ENCODE data around the gene COL15A1.
"Not testable (repeated sequence)": the region's sequence is repeated elsewhere in the genome, so short reads cannot be mapped to it uniquely, and the experiment has no call there.

COL15A1 gene

DNA sequence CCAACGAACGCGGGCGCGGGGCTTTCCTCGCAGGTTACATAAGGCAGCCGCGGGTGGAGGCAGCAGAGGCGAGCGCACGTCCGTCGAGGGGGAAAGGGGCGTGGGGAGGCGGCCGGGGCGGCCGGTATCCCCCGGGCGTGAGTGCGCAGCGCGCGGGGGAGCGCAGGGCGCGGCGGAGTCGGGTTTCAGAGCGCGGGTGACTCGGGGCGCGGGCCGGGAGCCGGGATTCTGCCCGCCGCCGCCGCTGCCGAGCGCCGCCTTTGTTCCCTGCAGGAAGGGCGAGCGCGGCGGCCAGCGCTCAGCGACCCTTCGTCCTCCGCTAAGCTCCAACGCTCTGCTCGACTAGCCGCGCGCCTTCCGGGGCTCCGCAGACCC is at the start of gene COL15A1:
COL15A1 (plus strand) TSS at position 226 of the 375 bp plus-strand sequence. CDS start 155 bp downstream, outside the sequence.
- DNase-seq (ENCODE audit: low read depth), result no peak

DNA sequence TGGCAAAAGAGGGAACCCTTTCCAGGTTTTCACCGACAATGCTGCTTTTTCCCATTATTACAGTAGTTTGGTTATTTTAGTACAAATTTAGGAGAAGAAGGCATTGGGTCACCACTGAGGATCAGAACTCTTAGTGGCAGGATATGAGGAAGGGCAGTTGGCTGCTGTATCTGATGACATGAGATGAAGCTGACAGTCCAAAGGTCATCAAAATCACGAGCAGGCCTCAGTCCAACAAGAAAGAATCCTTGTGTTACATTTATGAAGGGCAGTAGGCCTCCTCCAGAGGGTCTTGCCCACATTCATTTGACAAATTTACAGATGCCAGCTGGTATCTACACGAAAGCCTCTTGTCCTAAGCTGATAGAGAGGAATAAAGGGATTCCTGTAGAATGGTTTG is 49.5 kb upstream of the COL15A1 start:
- no peak for DNase-seq (ENCODE audit: low read depth)

DNA sequence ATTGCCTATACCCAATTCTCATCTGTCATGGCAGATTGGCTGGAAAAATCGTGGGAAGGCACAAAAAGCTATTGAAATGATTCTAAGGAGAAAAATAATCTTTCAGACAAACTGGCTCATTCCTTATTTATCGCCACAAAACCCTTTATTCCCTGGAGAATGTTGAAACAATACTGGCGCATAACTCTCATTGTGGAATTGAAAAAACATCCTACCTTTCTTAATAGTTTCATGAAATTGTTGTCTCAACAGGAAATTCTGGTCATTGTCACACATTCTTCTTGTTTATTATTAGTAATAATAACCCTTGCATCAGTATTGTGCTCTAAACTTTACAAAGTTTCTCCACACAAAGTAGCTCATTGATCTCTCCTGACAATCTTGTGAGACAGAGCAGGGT is 48.9 kb upstream of the COL15A1 start:
- DNase-seq (ENCODE audit: low read depth), result no peak

DNA sequence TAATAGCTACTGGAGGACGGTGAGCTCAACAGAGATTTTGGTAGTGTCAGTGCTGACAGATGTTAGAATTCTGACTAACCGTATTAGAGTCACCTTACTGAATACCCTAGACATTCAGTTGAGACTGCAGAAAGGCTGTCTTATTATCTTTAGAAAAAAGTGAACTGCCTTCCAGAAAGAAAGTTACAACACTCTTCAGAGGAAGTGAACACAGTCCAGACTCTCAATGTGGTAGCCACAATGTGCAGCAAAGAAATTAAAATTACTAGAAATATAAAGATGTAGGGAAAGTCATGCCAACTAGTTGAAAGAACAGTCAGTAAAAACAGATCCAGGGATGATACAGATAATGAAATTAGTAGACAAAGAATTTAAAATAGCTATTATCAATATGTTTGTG is 47.1 kb upstream of the COL15A1 start:
- no peak for DNase-seq (ENCODE audit: low read depth)

DNA sequence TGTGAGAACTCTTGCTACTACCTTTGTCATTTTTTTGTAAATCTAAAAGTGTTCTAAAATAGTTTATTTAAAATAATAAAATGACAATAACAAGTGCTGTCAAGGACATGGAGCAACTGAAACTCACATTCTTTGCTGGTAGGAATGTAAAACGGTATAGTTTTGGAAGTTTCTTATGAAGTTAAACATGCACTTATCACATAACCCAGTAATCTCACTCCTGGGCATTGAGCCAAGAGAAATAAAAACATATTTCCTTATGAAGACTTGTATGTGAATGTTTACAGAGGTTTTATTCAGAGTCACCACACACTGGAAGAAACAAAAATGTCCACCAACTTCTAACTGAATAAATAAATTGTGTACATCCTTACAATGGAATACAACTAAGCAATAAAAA is 46.0 kb upstream of the COL15A1 start:
- no peak for DNase-seq (ENCODE audit: low read depth)

DNA sequence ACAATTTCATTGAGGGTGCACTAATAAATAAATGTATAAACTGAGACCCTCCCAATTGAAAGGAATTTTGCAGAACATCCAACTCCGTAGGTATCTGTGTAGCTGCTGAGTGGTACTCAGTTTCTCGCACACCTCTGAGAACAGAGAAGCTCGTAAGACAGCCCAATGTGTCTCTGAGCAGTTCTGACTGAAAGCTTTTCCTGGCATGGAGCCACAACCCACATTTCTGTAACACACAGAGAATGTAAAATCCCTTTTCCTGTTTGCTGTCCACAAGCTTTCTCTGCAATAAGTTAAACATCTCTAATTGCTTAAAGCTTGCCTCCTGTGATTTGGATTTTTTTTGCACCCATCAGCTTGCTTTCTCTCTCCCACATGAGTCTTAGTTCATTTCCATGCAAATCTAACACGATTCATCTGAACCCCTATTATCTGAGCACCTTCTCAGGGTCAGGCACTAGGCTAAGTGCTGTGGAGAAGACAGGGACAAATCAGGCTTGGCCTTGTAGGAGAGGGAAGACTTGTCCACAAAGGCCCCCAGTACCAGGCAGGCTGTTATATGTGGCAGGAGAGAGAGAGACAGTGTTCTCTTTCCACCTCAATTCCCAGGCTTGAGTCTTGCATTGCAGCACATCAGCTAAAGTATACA is 44.2 kb upstream of the COL15A1 start:
- DNase-seq (ENCODE audit: low read depth), result no peak

DNA sequence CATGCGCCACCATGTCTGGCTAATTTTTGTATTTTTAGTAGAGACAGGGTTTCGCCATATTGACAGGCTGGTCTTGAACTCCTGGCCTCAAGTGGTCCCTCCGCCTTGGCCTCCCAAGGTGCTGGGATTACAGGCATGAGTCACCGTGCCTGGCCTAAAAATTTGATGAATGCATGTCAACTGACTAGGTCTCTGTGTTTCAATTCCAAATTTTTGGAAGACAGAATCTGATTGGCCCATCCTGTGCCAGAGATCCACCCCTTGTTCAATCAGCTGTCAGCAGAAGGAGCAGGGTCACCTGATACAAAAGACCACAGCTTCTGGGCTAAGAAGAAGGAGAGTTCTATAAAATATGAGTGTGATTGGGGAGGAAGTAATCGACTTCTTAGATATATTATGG is 43.5 kb upstream of the COL15A1 start:
- no peak for DNase-seq (ENCODE audit: low read depth)

DNA sequence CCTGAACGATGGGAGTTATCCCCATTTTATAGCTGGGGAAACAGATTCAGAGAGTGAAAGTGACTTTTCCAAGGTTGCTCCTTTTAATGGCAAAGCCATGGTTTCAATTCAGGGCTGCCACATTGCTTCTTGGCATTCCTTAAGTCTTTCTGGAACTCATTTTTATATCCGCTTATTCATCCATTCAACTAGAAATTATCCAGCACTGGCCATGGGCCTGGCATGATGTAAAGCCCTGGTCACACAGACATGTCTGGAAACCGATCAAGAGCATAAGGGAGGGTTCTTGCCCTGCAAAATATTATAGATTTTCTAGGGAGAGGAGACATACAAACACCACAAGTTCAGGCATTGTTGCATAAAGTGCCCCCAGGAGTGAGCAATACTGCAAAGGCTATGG is 43.0 kb upstream of the COL15A1 start:
- no peak for DNase-seq (ENCODE audit: low read depth)

DNA sequence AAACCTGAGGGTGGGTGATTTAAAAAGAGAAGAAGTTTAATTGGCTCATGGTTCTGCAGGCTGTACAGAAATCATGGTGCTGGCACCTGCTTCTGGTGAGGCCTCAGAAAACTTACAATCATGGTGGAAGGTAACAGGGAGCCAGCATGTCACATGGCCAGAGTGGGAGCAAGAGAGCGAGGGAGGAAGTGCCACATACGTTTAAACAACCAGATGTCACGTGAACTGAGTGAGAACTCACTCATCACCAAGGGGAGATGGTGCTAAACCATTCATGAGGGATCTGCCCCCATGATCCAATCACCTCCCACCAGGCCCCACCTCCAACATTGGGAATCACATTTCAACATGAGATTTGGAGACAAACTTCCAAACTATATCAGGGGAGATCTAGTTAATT is 41.9 kb upstream of the COL15A1 start:
- DNase-seq (ENCODE audit: low read depth), result not testable (repeated sequence)

DNA sequence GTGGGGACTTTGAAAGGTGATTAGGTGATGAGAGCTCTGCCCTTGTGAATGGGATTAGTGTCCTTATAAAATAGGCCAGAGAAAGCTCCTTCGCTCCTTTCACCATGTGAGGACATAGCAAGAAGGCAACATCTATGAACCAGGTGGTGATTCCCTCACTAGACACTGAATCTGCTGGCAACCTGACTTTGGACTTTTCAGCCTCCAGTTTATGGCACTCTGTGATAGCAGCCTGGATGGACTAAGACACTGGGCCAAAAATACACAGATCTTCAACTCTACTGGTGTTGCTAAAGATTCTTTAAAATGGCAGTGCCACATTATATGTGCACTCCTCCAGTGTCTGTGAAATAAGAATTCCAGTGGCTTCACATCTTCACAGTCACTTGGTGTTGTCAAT is 41.2 kb upstream of the COL15A1 start:
- no peak for DNase-seq (ENCODE audit: low read depth)

DNA sequence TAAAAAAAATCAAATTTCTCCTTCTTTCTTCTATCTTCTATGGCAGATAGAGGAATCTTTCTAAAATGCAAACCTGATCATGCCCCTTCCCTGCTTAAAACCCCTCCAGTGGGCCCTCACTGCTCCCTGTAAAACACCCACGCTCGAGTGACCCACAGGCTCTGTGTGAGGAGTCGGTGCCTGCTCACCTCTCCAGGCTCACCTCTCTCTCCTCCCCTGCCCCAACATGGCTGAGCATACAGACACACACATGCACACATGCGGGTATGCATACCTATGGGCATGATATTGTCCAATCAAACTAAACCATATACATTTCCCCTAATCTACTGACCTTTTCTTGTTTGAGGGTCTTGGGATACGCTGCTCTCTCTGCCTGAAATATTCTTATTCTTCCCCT is 40.8 kb upstream of the COL15A1 start:
- DNase-seq (ENCODE audit: low read depth), result no peak

DNA sequence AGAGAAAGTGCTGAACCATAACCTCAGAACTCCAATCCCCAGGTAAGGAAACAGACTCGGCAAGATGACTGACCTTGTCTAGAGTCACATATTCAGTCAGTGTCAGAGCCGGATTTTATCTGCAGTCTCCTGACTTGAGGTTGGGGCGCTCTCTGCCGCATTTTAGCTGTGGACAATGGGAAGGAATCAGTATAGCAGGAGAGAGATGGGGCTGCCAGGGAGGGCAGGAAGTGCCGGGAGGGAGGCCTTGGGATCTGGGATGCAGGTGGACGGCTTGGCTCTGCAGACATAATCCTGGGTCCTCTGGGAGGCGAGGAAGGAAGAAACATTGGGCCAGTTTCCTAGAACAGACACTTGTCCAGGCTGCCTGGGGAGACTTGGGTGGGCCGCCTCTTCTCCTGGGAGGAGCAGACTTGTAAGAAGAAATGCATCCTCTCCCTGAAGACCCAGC is 39.7 kb upstream of the COL15A1 start:
- DNase-seq (ENCODE audit: low read depth), result no peak

DNA sequence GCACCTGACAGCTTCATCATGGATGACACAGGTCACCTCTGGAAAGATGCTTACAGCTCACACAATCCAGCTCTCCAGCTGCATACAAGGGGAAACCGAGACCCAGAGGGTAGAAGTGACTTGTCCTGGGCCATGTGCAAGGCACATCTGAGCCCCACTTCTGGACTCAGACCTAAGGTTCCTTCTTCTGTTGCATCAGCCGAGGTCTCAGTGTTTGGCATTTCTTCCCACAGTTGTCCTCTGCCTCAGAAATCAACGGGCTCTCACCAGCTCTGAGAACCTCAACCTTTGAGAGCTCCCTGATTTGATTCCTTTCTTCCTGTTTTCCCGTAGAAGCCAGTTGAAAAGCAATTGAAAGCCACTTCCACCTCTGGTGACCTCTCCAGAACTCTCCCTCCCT is 38.7 kb upstream of the COL15A1 start:
- DNase-seq (ENCODE audit: low read depth), result no peak

DNA sequence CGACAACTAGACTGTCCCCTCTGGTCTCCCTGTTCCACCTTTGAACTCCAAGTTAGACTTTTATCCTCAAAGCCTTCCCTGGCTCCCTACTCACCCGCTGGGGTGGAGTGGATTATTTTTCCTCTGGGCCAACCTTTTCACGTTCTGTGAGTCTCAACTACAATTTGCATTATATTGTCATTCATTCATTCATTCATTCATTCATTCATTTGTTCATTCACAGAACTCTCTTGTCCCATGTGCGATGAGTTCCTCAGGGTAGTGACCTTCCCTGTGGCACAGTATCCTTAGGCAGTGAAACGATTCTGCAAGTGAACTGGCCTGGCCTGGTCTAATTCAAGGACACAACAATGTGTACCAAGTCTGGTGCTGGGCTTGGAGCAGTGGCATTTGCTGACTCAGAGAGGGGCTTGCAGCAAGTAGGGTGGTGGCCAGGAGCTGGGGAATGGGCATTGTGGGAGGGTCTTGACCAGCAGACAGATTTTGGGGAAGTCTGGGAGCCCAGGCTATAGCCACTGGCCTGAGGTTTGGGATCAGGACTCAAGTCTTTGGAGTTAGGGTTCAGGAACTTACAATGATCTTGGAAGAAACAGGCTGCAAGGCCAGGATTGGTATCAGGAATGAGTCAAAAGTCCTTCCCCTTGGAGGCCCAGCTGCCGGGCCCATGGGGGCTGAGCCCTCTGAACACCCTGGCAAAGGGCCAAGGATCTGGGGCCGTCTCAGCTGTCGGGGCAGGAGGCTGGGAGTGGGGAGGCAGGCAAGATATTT is 37.2 kb upstream of the COL15A1 start:
- DNase-seq (ENCODE audit: low read depth), result no peak

DNA sequence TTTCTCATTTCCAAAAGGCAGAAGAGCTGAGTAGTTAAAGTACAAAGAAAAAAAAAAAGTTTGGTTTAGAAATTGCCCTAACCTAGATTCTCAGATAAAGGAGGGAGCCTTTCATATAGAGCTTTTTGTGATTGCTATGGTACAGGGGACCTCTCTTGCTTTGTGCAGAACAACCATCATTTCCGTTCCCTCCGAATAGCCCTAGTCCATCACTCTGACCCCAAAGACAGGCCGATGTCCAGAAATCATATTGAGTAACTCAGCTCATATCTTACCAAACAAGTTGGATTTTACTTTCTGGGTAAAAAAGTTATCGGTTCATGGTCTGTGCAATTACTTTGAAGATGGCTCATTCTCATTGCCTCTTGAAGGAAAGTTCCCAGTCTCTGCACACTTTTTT is 36.7 kb upstream of the COL15A1 start:
- DNase-seq (ENCODE audit: low read depth), result no peak

DNA sequence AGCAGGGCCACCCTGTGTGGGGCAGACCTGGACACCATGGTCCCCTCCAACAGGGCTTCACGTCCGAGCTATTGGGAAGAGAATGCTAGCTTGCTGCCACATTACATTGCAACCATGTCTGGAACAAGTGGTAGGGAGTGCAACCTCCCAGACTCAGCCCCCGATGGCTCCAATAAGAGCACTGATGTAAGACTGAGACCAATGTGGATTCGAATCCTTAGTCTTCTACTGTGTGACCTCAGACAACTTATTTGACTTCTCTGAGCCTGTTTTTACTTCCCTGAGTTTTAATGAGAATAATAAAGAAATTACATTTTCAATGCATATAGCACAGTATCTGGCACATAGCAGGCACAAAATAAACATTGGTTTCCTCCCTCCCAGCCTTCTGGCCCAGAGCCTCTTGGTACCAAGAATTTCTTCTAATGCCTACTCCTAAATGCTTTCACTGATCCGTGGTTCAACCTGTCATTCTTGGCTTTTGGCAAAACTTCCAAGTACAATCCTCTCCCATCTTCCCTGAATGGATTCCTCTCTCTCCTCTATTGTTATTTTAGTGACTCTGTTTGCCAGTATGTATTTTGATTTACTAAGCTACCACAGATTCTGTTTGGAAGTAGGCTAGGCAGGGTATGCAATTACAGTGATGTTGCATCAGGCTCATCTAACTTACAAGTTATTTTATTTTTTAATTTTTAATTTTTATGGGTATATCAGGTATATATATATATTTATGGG is 34.6 kb upstream of the COL15A1 start:
- no peak for DNase-seq (ENCODE audit: low read depth)

DNA sequence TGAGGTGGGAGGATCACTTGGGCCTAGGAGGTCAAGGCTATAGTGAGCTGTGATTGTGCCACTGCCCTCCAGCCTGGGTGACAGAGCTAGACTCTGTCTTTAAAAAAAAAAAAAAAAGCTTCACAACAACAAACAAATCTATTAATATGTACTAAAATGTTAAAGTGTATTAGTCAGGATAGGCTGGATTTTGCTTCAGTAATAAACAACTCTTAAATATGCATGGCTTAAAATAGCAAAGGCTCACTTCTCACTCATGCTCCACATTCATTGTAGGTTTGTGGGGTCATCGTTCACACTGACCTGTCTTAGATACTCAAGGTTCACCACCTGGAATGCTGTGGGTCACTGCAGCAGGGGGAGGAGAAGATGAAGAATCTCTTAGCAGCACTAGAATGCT is 33.8 kb upstream of the COL15A1 start:
- no peak for DNase-seq (ENCODE audit: low read depth)

DNA sequence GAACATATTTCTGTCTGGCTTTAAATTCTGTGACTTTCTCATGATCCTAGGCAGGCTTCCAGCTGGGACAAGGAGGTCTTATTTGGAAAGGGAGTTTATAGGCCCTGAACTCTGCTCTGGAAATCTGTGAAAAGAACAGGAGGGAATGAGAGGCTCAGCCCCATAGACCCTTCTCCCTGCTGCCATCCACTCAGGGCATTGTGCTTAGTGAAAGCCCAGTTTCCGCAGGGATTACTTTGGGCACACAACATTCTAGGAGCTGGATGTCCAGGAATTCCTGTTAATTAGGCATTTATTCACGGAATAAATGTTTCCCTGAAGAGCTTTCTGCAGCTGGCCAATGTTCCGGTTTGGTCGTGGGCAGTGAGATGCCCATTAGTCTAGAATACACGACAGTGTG is 32.7 kb upstream of the COL15A1 start:
- no peak for DNase-seq (ENCODE audit: low read depth)

DNA sequence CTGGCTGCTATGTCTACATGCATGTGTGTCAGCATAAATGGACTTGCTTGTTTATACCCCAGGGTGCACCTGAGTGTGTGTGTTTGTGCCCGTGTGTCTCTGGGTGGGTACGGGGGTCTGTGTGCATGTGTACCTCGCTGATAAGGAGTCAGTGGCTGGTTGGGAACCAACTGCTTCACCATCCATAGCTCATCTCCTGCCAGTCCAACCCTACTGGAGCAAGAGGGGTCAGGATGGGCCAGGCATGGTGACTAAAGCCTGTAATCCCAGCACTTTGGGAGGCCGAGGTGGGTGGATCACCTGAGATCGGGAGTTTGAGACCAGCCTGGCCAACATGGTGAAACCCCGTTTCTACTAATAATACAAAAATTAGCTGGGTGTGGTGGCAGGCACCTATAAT is 32.0 kb upstream of the COL15A1 start:
- DNase-seq (ENCODE audit: low read depth), result not testable (repeated sequence)

DNA sequence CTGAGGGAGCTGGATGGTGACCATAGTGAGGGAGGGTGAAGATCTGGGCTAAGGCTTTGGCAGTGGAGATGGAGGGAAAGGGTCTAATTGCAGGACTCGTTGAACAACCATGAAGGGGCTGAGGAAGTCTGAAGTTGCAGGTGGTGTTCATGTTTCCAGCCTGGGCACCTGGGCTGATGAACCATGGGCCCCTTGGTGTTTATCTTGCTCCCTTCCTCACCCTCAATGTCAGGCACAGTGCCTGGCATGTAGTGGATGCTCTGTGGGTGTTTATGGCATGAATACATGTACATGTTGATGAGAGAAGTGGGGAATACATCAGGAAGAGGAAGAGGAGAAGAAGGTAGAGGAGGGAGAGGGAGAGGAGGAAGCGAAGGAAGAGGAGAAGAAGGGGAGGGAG is 31.3 kb upstream of the COL15A1 start:
- no peak for DNase-seq (ENCODE audit: low read depth)

DNA sequence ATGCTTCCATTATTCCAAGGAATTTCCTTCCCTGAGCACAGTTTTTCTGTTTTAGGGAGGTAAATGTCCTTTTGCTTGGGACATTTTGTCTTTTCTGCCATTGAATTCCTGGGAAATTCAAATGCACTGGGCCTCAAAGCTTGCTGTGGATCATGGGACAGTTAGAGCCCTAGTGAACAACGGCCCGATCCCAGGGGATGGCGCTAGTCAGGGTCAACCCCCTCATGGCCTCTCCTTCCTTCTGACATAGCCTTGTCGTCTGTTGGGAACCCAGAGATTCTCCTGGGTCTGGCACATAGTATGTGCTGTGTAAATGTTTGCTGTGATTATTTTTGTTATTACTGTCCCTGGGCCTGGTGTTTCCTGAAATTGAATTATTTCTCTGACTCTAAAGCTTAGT is 30.7 kb upstream of the COL15A1 start:
- no peak for DNase-seq (ENCODE audit: low read depth)

DNA sequence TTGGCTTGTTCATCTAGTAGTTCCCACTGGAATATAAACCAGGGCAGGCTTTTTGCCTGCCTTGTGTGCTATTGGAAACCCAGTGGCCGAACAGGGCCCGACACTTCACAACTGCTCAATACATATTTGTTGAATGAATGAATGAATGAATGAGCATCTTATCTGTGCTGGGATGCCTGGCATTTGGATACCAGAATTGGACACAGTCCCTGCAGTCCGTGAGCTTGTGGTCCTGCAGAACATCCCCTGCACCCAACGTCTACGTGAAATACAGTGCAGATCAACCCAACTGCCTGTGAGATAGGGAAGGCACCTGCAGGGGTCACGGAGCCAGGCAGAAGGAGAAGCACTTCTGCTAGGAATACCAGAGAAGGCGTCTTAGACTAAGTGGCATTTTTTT is 30.0 kb upstream of the COL15A1 start:
- DNase-seq (ENCODE audit: low read depth), result no peak

DNA sequence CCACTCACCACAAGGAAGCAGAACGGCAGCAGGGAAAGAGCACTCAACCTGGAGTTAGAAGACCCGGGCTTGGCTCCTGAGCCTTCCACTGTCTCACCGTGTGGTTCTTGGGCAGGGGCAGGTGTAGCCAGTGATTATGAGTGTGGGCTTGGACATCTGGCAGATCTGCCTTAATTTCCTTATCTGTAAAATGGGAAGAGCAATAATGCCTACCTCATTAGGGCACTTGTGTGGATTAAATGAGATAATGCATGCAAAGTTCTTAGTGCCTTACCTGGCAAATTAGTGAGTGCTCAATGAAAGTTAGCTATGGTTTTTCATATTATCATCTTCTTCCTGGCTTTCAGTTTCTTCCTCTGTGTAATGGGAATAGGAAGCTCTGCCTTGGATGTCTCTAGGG is 28.1 kb upstream of the COL15A1 start:
- DNase-seq (ENCODE audit: low read depth), result no peak

Data from activated T-cell treated with anti-CD3 and anti-CD28 coated beads for 48 hours (primary cell).